AG09319 (cell line): ENCODE measurements around the gene C1orf141.
"Not testable (repeated sequence)": the region's sequence is repeated elsewhere in the genome, so short reads cannot be mapped to it uniquely, and the experiment has no call there.

Experiments
- DNase-seq: peaks from one replicate; pipeline ENCODE4 v3.0.0-alpha.2; 2010; ENCODE audit warnings: low read depth; ENCODE audit errors: extremely low read depth
- CTCF ChIP-seq: IDR thresholded peaks from 2 replicates; pipeline ENCODE4 v1.5.1; 2011; ENCODE audit warnings: low read depth, mild to moderate bottlenecking, inconsistent platforms, low read length, moderate library complexity

C1orf141 gene

GRCh38 chr1:67088440-67088839, 46.3 kb downstream of the C1orf141 start:
- no peak for DNase-seq
- TF ChIP-seq CTCF = no peak

GRCh38 chr1:67085326-67085725, 49.4 kb downstream of the C1orf141 start:
- no peak for DNase-seq

GRCh38 chr1:67084765-67085318, 49.9 kb downstream of the C1orf141 start:
- no peak for TF ChIP-seq CTCF
- no peak for DNase-seq

More at GRCh38 chr1:67085326-67085725, 49.4 kb downstream of the C1orf141 start:
- TF ChIP-seq CTCF = no peak

GRCh38 chr1:67078291-67078690, 56.5 kb downstream of the C1orf141 start:
- DNase-seq = no peak
- TF ChIP-seq CTCF = no peak

GRCh38 chr1:67077593-67077992, 57.2 kb downstream of the C1orf141 start:
- DNase-seq = no peak
- TF ChIP-seq CTCF = no peak

- no peak for DNase-seq
- TF ChIP-seq CTCF = no peak
These were observed 62.0 kb downstream of the C1orf141 start for GRCh38 chr1:67072749-67073148.

GRCh38 chr1:67067655-67068054, 67.1 kb downstream of the C1orf141 start:
- DNase-seq = not testable (repeated sequence)

- TF ChIP-seq CTCF = no peak
- no peak for DNase-seq
These were observed 72.4 kb downstream of the C1orf141 start for GRCh38 chr1:67062412-67062811.
